Central memory CD8-positive, alpha-beta T cell (primary cell): ENCODE measurements around the gene ITPK1.

Experiments used
- ATAC-seq: fragments of 150-1000 bp; cut with Tn5 transposase; replicated peaks from 2 replicates; pipeline ENCODE4 v1.10.0; 2022; ENCODE audit warnings: mild to moderate bottlenecking, moderate FRiP score, moderate number of reproducible peaks; ENCODE audit not compliant: poor library complexity, severe bottlenecking; ENCODE audit errors: extremely low read depth
- DNase-seq, 2 donors: peaks; one replicate each; pipeline ENCODE4 v3.0.0; 2021; ENCODE audit warnings: low spot score in 2 of 2
- H3K27ac Mint-ChIP-seq: one replicate; pipeline ENCODE4 v1.8.0; 2022; ENCODE audit warnings: low read depth, mild to moderate bottlenecking, moderate library complexity, mixed read lengths
- H3K27me3 Mint-ChIP-seq: one replicate; pipeline ENCODE4 v1.8.0; 2022; ENCODE audit warnings: mixed read lengths
- H3K36me3 Mint-ChIP-seq: one replicate; pipeline ENCODE4 v1.8.0; 2022; ENCODE audit warnings: mild to moderate bottlenecking, moderate library complexity, mixed read lengths; ENCODE audit not compliant: insufficient read depth
- H3K4me1 Mint-ChIP-seq: one replicate; pipeline ENCODE4 v1.8.0; 2022; ENCODE audit warnings: mixed read lengths
- H3K4me3 Mint-ChIP-seq: one replicate; pipeline ENCODE4 v1.8.0; 2022; ENCODE audit warnings: mild to moderate bottlenecking, moderate library complexity, mixed read lengths
- H3K9me3 Mint-ChIP-seq: one replicate; pipeline ENCODE4 v1.8.0; 2022; ENCODE audit warnings: mixed read lengths

The ITPK1 gene

GRCh38 chr14:92948647-92949046 lies 167.1 kb downstream of the ITPK1 start:
- ATAC-seq = no peak
- Mint-ChIP-seq H3K27me3 (no peaks in the 10 kb centered on the region), H3K4me1 (peaks cover 10% of the 10 kb centered on the region), H3K9me3 (no peaks in the 10 kb centered on the region), H3K27ac (peak overlapping the region; percentile 71), H3K36me3 (peaks cover 22% of the 10 kb centered on the region), H3K4me3 (no peak overlapping the region)
- no peak for DNase-seq

- H3K27me3 Mint-ChIP-seq = no peaks in the 10 kb centered on the region
- ATAC-seq = no peak
- H3K36me3 Mint-ChIP-seq = peaks cover 20% of the 10 kb centered on the region
- H3K27ac Mint-ChIP-seq = peak overlapping the region; percentile 44
- no peaks in the 10 kb centered on the region for H3K9me3 Mint-ChIP-seq
- H3K4me3 Mint-ChIP-seq = no peak overlapping the region
- peaks cover 4% of the 10 kb centered on the region for H3K4me1 Mint-ChIP-seq
- no peak for DNase-seq
Observed at GRCh38 chr14:92946847-92947545, 168.7 kb downstream of the ITPK1 start.

GRCh38 chr14:92945959-92946846 lies 169.5 kb downstream of the ITPK1 start:
- no peaks in the 10 kb centered on the region for H3K9me3 Mint-ChIP-seq
- H3K27ac Mint-ChIP-seq = no peak overlapping the region
- H3K4me1 Mint-ChIP-seq = no peaks in the 10 kb centered on the region
- ATAC-seq (no peak), DNase-seq (no peak)
- H3K27me3 Mint-ChIP-seq = no peaks in the 10 kb centered on the region
- peaks cover 21% of the 10 kb centered on the region for H3K36me3 Mint-ChIP-seq
- H3K4me3 Mint-ChIP-seq = no peak overlapping the region

- Mint-ChIP-seq H3K9me3 (no peaks in the 10 kb centered on the region), H3K27ac (no peak overlapping the region), H3K4me1 (no peaks in the 10 kb centered on the region), H3K4me3 (no peak overlapping the region), H3K36me3 (peaks cover 16% of the 10 kb centered on the region), H3K27me3 (no peaks in the 10 kb centered on the region)
- no peak for DNase-seq
- ATAC-seq = no peak
Observed at GRCh38 chr14:92945544-92945943, 170.2 kb downstream of the ITPK1 start.

GRCh38 chr14:92944976-92945375 lies 170.7 kb downstream of the ITPK1 start:
- no peak overlapping the region for H3K4me3 Mint-ChIP-seq
- no peaks in the 10 kb centered on the region for H3K9me3 Mint-ChIP-seq
- H3K36me3 Mint-ChIP-seq = peaks cover 16% of the 10 kb centered on the region
- no peaks in the 10 kb centered on the region for H3K4me1 Mint-ChIP-seq
- no peak overlapping the region for H3K27ac Mint-ChIP-seq
- DNase-seq (no peak), ATAC-seq (no peak)
- no peaks in the 10 kb centered on the region for H3K27me3 Mint-ChIP-seq

GRCh38 chr14:92943855-92944570 lies 171.7 kb downstream of the ITPK1 start:
- H3K9me3 Mint-ChIP-seq = no peaks in the 10 kb centered on the region
- ATAC-seq (no peak), DNase-seq (no peak)
- H3K36me3 Mint-ChIP-seq = peaks cover 13% of the 10 kb centered on the region
- no peaks in the 10 kb centered on the region for H3K4me1 Mint-ChIP-seq
- H3K27ac Mint-ChIP-seq = no peak overlapping the region
- H3K27me3 Mint-ChIP-seq = no peaks in the 10 kb centered on the region
- H3K4me3 Mint-ChIP-seq = no peak overlapping the region

- ATAC-seq (no peak), DNase-seq (no peak)
- Mint-ChIP-seq H3K36me3 (peaks cover 12% of the 10 kb centered on the region), H3K4me3 (no peak overlapping the region), H3K4me1 (no peaks in the 10 kb centered on the region), H3K27me3 (no peaks in the 10 kb centered on the region), H3K9me3 (no peaks in the 10 kb centered on the region), H3K27ac (no peak overlapping the region)
Observed at GRCh38 chr14:92942976-92943710, 172.6 kb downstream of the ITPK1 start.

- no peak for ATAC-seq
- H3K27me3 Mint-ChIP-seq = no peaks in the 10 kb centered on the region
- H3K27ac Mint-ChIP-seq = no peak overlapping the region
- no peaks in the 10 kb centered on the region for H3K9me3 Mint-ChIP-seq
- no peaks in the 10 kb centered on the region for H3K4me1 Mint-ChIP-seq
- H3K36me3 Mint-ChIP-seq = peaks cover 12% of the 10 kb centered on the region
- no peak for DNase-seq
- no peak overlapping the region for H3K4me3 Mint-ChIP-seq
Observed at GRCh38 chr14:92942576-92942975, 173.1 kb downstream of the ITPK1 start.

GRCh38 chr14:92942136-92942535 lies 173.6 kb downstream of the ITPK1 start:
- no peak for ATAC-seq
- H3K27ac Mint-ChIP-seq = no peak overlapping the region

GRCh38 chr14:92941531-92941930 lies 174.2 kb downstream of the ITPK1 start:
- ATAC-seq (no peak), DNase-seq (no peak)
- Mint-ChIP-seq H3K4me1 (no peaks in the 10 kb centered on the region), H3K27ac (no peak overlapping the region), H3K27me3 (no peaks in the 10 kb centered on the region), H3K36me3 (peaks cover 12% of the 10 kb centered on the region), H3K4me3 (peak overlapping the region; percentile 32), H3K9me3 (no peaks in the 10 kb centered on the region)

More at GRCh38 chr14:92942136-92942535, 173.6 kb downstream of the ITPK1 start:
- Mint-ChIP-seq H3K4me1 (no peaks in the 10 kb centered on the region), H3K4me3 (no peak overlapping the region), H3K36me3 (peaks cover 12% of the 10 kb centered on the region), H3K27me3 (no peaks in the 10 kb centered on the region), H3K9me3 (no peaks in the 10 kb centered on the region)
- no peak for DNase-seq

- Mint-ChIP-seq H3K4me3 (no peak overlapping the region), H3K27me3 (no peaks in the 10 kb centered on the region), H3K4me1 (no peaks in the 10 kb centered on the region), H3K36me3 (peaks cover 12% of the 10 kb centered on the region), H3K27ac (no peak overlapping the region), H3K9me3 (no peaks in the 10 kb centered on the region)
- no peak for DNase-seq
- no peak for ATAC-seq
Observed at GRCh38 chr14:92940543-92940942, 175.2 kb downstream of the ITPK1 start.

GRCh38 chr14:92939699-92940098 lies 176.0 kb downstream of the ITPK1 start:
- ATAC-seq = no peak
- DNase-seq = no peak
- Mint-ChIP-seq H3K27ac (no peak overlapping the region), H3K9me3 (no peaks in the 10 kb centered on the region), H3K27me3 (no peaks in the 10 kb centered on the region), H3K36me3 (peaks cover 12% of the 10 kb centered on the region), H3K4me1 (no peaks in the 10 kb centered on the region), H3K4me3 (no peak overlapping the region)
